ENCODE data around the gene ZNF697.
A peak's percentile ranks its signal among the peaks of the same experiment; 100 is the strongest.
"Not testable (repeated sequence)": the region's sequence is repeated elsewhere in the genome, so short reads cannot be mapped to it uniquely, and the experiment has no call there.

The ZNF697 gene

GRCh38 chr1:119632103-119632490, 16.0 kb downstream of the ZNF697 start:
- Mint-ChIP-seq H3K27ac (no peak overlapping the region), H3K4me1 (peaks cover 0 to 5% of the 10 kb centered on the region in 2 donors), H3K27me3 (peaks cover 41 to 60% of the 10 kb centered on the region in 2 donors), H3K4me3 (no peak overlapping the region), H3K36me3 (no peaks in the 10 kb centered on the region), H3K9me3 (no peaks in the 10 kb centered on the region)
- DNase-seq (no peak), ATAC-seq (replicated peaks) (peak in 1 of 2 donors; percentile 5)

GRCh38 chr1:119631433-119632102, 16.5 kb downstream of the ZNF697 start:
- Mint-ChIP-seq H3K4me3 (no peak overlapping the region), H3K4me1 (peaks cover 0 to 5% of the 10 kb centered on the region in 2 donors), H3K36me3 (no peaks in the 10 kb centered on the region), H3K9me3 (no peaks in the 10 kb centered on the region), H3K27ac (no peak overlapping the region), H3K27me3 (peaks cover 41 to 60% of the 10 kb centered on the region in 2 donors)
- ATAC-seq (replicated peaks) (peak; percentile 19 to 27), DNase-seq (no peak)

GRCh38 chr1:119631086-119631432, 17.0 kb downstream of the ZNF697 start:
- no peak overlapping the region for H3K27ac Mint-ChIP-seq
- DNase-seq (no peak), ATAC-seq (replicated peaks) (no peak)
- peaks cover 41 to 60% of the 10 kb centered on the region in 2 donors for H3K27me3 Mint-ChIP-seq
- H3K36me3 Mint-ChIP-seq = no peaks in the 10 kb centered on the region
- H3K9me3 Mint-ChIP-seq = no peaks in the 10 kb centered on the region
- H3K4me3 Mint-ChIP-seq = no peak overlapping the region
- H3K4me1 Mint-ChIP-seq = peaks cover 0 to 5% of the 10 kb centered on the region in 2 donors

- peaks cover 0 to 4% of the 10 kb centered on the region in 2 donors for H3K9me3 Mint-ChIP-seq
- H3K4me3 Mint-ChIP-seq = no peak overlapping the region
- H3K27me3 Mint-ChIP-seq = peaks cover 24 to 37% of the 10 kb centered on the region in 2 donors
- H3K36me3 Mint-ChIP-seq = peaks cover 3 to 4% of the 10 kb centered on the region in 2 donors
- ATAC-seq (replicated peaks) = no peak
- H3K4me1 Mint-ChIP-seq = peaks cover 0 to 5% of the 10 kb centered on the region in 2 donors
- DNase-seq = no peak
- H3K27ac Mint-ChIP-seq = no peak overlapping the region
Observed at GRCh38 chr1:119626841-119627240, 21.2 kb downstream of the ZNF697 start.

GRCh38 chr1:119626011-119626545, 22.0 kb downstream of the ZNF697 start:
- H3K9me3 Mint-ChIP-seq = peaks cover 0 to 4% of the 10 kb centered on the region in 2 donors
- H3K36me3 Mint-ChIP-seq = peaks cover 3 to 4% of the 10 kb centered on the region in 2 donors
- no peak overlapping the region for H3K27ac Mint-ChIP-seq
- ATAC-seq (replicated peaks) (no peak), DNase-seq (no peak)
- peaks cover 0 to 1% of the 10 kb centered on the region in 2 donors for H3K4me1 Mint-ChIP-seq
- H3K27me3 Mint-ChIP-seq = peaks cover 21 to 29% of the 10 kb centered on the region in 2 donors
- no peak overlapping the region for H3K4me3 Mint-ChIP-seq

GRCh38 chr1:119623678-119624077, 24.4 kb downstream of the ZNF697 start:
- Mint-ChIP-seq H3K36me3 (peaks cover 3 to 4% of the 10 kb centered on the region in 2 donors), H3K27me3 (peaks cover 6 to 10% of the 10 kb centered on the region in 2 donors), H3K4me3 (no peak overlapping the region), H3K9me3 (peaks cover 0 to 4% of the 10 kb centered on the region in 2 donors), H3K4me1 (no peaks in the 10 kb centered on the region), H3K27ac (no peak overlapping the region)
- ATAC-seq (replicated peaks) (no peak), DNase-seq (no peak)

- ATAC-seq (replicated peaks) = no peak
- Mint-ChIP-seq H3K4me1 (no peaks in the 10 kb centered on the region), H3K4me3 (no peak overlapping the region), H3K27me3 (peaks cover 2 to 5% of the 10 kb centered on the region in 2 donors), H3K9me3 (peaks cover 0 to 4% of the 10 kb centered on the region in 2 donors), H3K27ac (no peak overlapping the region), H3K36me3 (peaks cover 3 to 4% of the 10 kb centered on the region in 2 donors)
- no peak for DNase-seq
Observed at GRCh38 chr1:119623193-119623515, 24.9 kb downstream of the ZNF697 start.

- H3K4me1 Mint-ChIP-seq = no peaks in the 10 kb centered on the region
- ATAC-seq (replicated peaks) = no peak
- H3K27ac Mint-ChIP-seq = no peak overlapping the region
- no peaks in the 10 kb centered on the region for H3K27me3 Mint-ChIP-seq
- peaks cover 3 to 4% of the 10 kb centered on the region in 2 donors for H3K36me3 Mint-ChIP-seq
- no peak overlapping the region for H3K4me3 Mint-ChIP-seq
- peaks cover 0 to 4% of the 10 kb centered on the region in 2 donors for H3K9me3 Mint-ChIP-seq
- DNase-seq = no peak
Observed at GRCh38 chr1:119622311-119623192, 25.5 kb downstream of the ZNF697 start.

GRCh38 chr1:119621705-119622104, 26.4 kb downstream of the ZNF697 start:
- Mint-ChIP-seq H3K27ac (no peak overlapping the region), H3K36me3 (peaks cover 3 to 4% of the 10 kb centered on the region in 2 donors), H3K9me3 (peaks cover 0 to 4% of the 10 kb centered on the region in 2 donors), H3K27me3 (no peaks in the 10 kb centered on the region), H3K4me1 (peaks cover 0 to 4% of the 10 kb centered on the region in 2 donors), H3K4me3 (no peak overlapping the region)
- ATAC-seq (replicated peaks) = no peak
- DNase-seq = no peak

- Mint-ChIP-seq H3K36me3 (no peaks in the 10 kb centered on the region), H3K27ac (no peak overlapping the region), H3K9me3 (peaks cover 0 to 3% of the 10 kb centered on the region in 2 donors), H3K4me3 (no peak overlapping the region), H3K27me3 (no peaks in the 10 kb centered on the region), H3K4me1 (peaks cover 0 to 5% of the 10 kb centered on the region in 2 donors)
- ATAC-seq (replicated peaks) = peak in 1 of 2 donors; percentile 22
- no peak for DNase-seq
Observed at GRCh38 chr1:119617751-119618691, 30.0 kb downstream of the ZNF697 start.

GRCh38 chr1:119616748-119617147, 31.3 kb downstream of the ZNF697 start:
- not testable (repeated sequence) for H3K4me3 Mint-ChIP-seq; ATAC-seq (replicated peaks); H3K27me3 Mint-ChIP-seq; H3K9me3 Mint-ChIP-seq; H3K27ac Mint-ChIP-seq; H3K4me1 Mint-ChIP-seq; H3K36me3 Mint-ChIP-seq; DNase-seq

GRCh38 chr1:119615100-119615499, 33.0 kb downstream of the ZNF697 start:
- not testable (repeated sequence) for ATAC-seq (replicated peaks); H3K27ac Mint-ChIP-seq; H3K36me3 Mint-ChIP-seq; H3K4me3 Mint-ChIP-seq; H3K9me3 Mint-ChIP-seq; DNase-seq; H3K4me1 Mint-ChIP-seq
- H3K27me3 Mint-ChIP-seq = peaks cover 13% of the 10 kb centered on the region in 2 donors

GRCh38 chr1:119613769-119614720, 34.0 kb downstream of the ZNF697 start:
- peak; percentile 68 for DNase-seq
- Mint-ChIP-seq H3K9me3 (no peaks in the 10 kb centered on the region), H3K4me1 (peaks cover 0 to 5% of the 10 kb centered on the region in 2 donors), H3K27ac (no peak overlapping the region), H3K4me3 (no peak overlapping the region), H3K36me3 (no peaks in the 10 kb centered on the region), H3K27me3 (peaks cover 13% of the 10 kb centered on the region in 2 donors)
- ATAC-seq (replicated peaks) = peak; percentile 89 to 92
